ENCODE data around the gene ZNF366. TPM values are rescaled to one million over a fixed set of nuclear protein-coding genes. Genes with fewer than 3 reads are reported as not detected.

The ZNF366 gene
- total RNA-seq, 2 experiments from 2014 or later, result not detected

- Mint-ChIP-seq H3K27ac (no peak overlapping the region), H3K4me3 (no peak overlapping the region), H3K36me3 (ENCODE audit: low read depth) (no peaks in the 10 kb centered on the region), H3K4me1 (no peaks in the 10 kb centered on the region), H3K9me3 (no peaks in the 10 kb centered on the region), H3K27me3 (peaks cover 11% of the 10 kb centered on the region)
- POLR2A ChIA-PET, result no interaction called here
- no peak for DNase-seq
- CTCF ChIA-PET, result no interaction called here
These were observed 9.4 kb downstream of the ZNF366 start for GRCh38 chr5:72497823-72498222.

DNA sequence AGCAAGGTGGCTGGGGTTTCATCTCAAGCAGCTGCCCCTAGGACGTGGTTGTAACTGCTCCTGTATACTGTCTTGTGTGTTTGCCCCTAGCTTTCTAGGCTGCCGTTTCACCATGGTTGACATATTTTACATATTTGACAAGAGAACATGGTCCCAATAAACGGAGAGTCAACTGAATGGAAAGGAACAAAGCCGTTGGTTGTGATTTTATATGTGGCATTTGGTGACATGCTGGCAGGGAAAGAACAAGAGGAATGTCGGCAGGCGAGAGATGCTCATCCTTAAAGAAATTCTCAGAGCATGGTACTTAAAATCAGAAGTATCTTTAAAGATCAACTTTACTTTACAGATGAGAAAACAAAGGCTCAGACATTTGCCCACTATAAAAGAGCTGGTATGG is 11.8 kb downstream of the ZNF366 start:
- POLR2A ChIA-PET, result no interaction called here
- no peaks in the 10 kb centered on the region for H3K9me3 Mint-ChIP-seq
- H3K27me3 Mint-ChIP-seq, result peaks cover 11% of the 10 kb centered on the region

GRCh38 chr5:72494623-72495124 is 12.5 kb downstream of the ZNF366 start:
- peaks cover 16% of the 10 kb centered on the region for H3K27me3 Mint-ChIP-seq
- H3K9me3 Mint-ChIP-seq, result no peaks in the 10 kb centered on the region
- CTCF ChIA-PET, result no interaction called here
- no peak overlapping the region for H3K27ac Mint-ChIP-seq
- no peak overlapping the region for H3K4me3 Mint-ChIP-seq
- H3K4me1 Mint-ChIP-seq, result no peaks in the 10 kb centered on the region
- DNase-seq, result no peak
- H3K36me3 Mint-ChIP-seq (ENCODE audit: low read depth), result no peaks in the 10 kb centered on the region
- POLR2A ChIA-PET, result no interaction called here

More for the DNA sequence above, 11.8 kb downstream of the ZNF366 start:
- CTCF ChIA-PET, result no interaction called here
- no peak overlapping the region for H3K4me3 Mint-ChIP-seq
- DNase-seq, result no peak
- H3K27ac Mint-ChIP-seq, result no peak overlapping the region
- H3K4me1 Mint-ChIP-seq, result no peaks in the 10 kb centered on the region
- H3K36me3 Mint-ChIP-seq (ENCODE audit: low read depth), result no peaks in the 10 kb centered on the region

- no peak overlapping the region for H3K27ac Mint-ChIP-seq
- H3K4me3 Mint-ChIP-seq, result no peak overlapping the region
- ChIA-PET CTCF (no interaction called here), POLR2A (no interaction called here)
- H3K4me1 Mint-ChIP-seq, result no peaks in the 10 kb centered on the region
- peaks cover 11% of the 10 kb centered on the region for H3K27me3 Mint-ChIP-seq
- no peaks in the 10 kb centered on the region for H3K36me3 Mint-ChIP-seq (ENCODE audit: low read depth)
- no peaks in the 10 kb centered on the region for H3K9me3 Mint-ChIP-seq
- DNase-seq, result no peak
These were observed 17.7 kb downstream of the ZNF366 start for GRCh38 chr5:72489536-72489935.

GRCh38 chr5:72488756-72489155 is 18.5 kb downstream of the ZNF366 start:
- DNase-seq, result no peak
- no peaks in the 10 kb centered on the region for H3K4me1 Mint-ChIP-seq
- peaks cover 11% of the 10 kb centered on the region for H3K27me3 Mint-ChIP-seq
- no peak overlapping the region for H3K27ac Mint-ChIP-seq
- H3K4me3 Mint-ChIP-seq, result no peak overlapping the region
- ChIA-PET POLR2A (no interaction called here), CTCF (no interaction called here)
- H3K9me3 Mint-ChIP-seq, result no peaks in the 10 kb centered on the region
- no peaks in the 10 kb centered on the region for H3K36me3 Mint-ChIP-seq (ENCODE audit: low read depth)

GRCh38 chr5:72487177-72487576 is 20.0 kb downstream of the ZNF366 start:
- Mint-ChIP-seq H3K9me3 (no peaks in the 10 kb centered on the region), H3K27me3 (peaks cover 8% of the 10 kb centered on the region), H3K36me3 (ENCODE audit: low read depth) (no peaks in the 10 kb centered on the region), H3K4me3 (no peak overlapping the region), H3K4me1 (no peaks in the 10 kb centered on the region), H3K27ac (no peak overlapping the region)
- ChIA-PET POLR2A (no interaction called here), CTCF (no interaction called here)
- no peak for DNase-seq

- ChIA-PET POLR2A (no interaction called here), CTCF (no interaction called here)
- DNase-seq, result no peak
- no peaks in the 10 kb centered on the region for H3K9me3 Mint-ChIP-seq
- no peak overlapping the region for H3K27ac Mint-ChIP-seq
- no peak overlapping the region for H3K4me3 Mint-ChIP-seq
- H3K27me3 Mint-ChIP-seq, result peaks cover 8% of the 10 kb centered on the region
- no peaks in the 10 kb centered on the region for H3K36me3 Mint-ChIP-seq (ENCODE audit: low read depth)
- H3K4me1 Mint-ChIP-seq, result no peaks in the 10 kb centered on the region
These were observed 20.8 kb downstream of the ZNF366 start for GRCh38 chr5:72486371-72486770.

GRCh38 chr5:72485430-72485974 is 21.7 kb downstream of the ZNF366 start:
- no peaks in the 10 kb centered on the region for H3K9me3 Mint-ChIP-seq
- DNase-seq, result no peak
- no peaks in the 10 kb centered on the region for H3K4me1 Mint-ChIP-seq
- H3K27ac Mint-ChIP-seq, result no peak overlapping the region
- peaks cover 8% of the 10 kb centered on the region for H3K27me3 Mint-ChIP-seq
- CTCF ChIA-PET, result no interaction called here
- H3K4me3 Mint-ChIP-seq, result no peak overlapping the region
- no peaks in the 10 kb centered on the region for H3K36me3 Mint-ChIP-seq (ENCODE audit: low read depth)
- POLR2A ChIA-PET, result no interaction called here

DNA sequence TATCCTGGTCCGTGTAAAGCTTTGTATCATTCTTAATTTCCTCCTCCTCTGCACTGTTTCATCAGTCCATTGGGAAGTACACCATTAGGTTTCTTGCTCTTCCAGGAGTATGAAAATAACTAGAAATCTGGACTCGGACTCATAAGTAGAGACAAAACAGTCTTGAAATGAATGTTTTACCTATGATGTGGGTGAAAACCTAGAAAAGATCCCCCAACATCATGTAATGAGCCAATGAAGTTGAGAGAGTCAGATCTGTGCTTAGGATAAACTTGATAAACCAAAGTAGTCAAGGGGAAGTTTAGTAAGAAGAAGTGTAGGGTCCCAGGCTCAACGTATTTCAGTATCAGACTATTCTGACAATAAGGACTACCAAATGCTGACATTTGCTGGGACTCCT is 25.2 kb downstream of the ZNF366 start:
- ChIA-PET POLR2A (no interaction called here), CTCF (no interaction called here)
- no peaks in the 10 kb centered on the region for H3K9me3 Mint-ChIP-seq
- no peak overlapping the region for H3K4me3 Mint-ChIP-seq
- peaks cover 7% of the 10 kb centered on the region for H3K27me3 Mint-ChIP-seq
- H3K27ac Mint-ChIP-seq, result no peak overlapping the region
- no peaks in the 10 kb centered on the region for H3K36me3 Mint-ChIP-seq (ENCODE audit: low read depth)
- no peaks in the 10 kb centered on the region for H3K4me1 Mint-ChIP-seq
- DNase-seq, result no peak

- H3K4me1 Mint-ChIP-seq, result no peaks in the 10 kb centered on the region
These were observed 26.4 kb downstream of the ZNF366 start for GRCh38 chr5:72480841-72481240.

GRCh38 chr5:72479921-72480320 is 27.3 kb downstream of the ZNF366 start:
- no peak overlapping the region for H3K27ac Mint-ChIP-seq
- POLR2A ChIA-PET, result no interaction called here
- DNase-seq, result no peak
- H3K27me3 Mint-ChIP-seq, result peaks cover 17% of the 10 kb centered on the region
- no peaks in the 10 kb centered on the region for H3K4me1 Mint-ChIP-seq
- no peaks in the 10 kb centered on the region for H3K9me3 Mint-ChIP-seq
- H3K4me3 Mint-ChIP-seq, result no peak overlapping the region
- no peaks in the 10 kb centered on the region for H3K36me3 Mint-ChIP-seq (ENCODE audit: low read depth)
- CTCF ChIA-PET, result no interaction called here

More at GRCh38 chr5:72480841-72481240, 26.4 kb downstream of the ZNF366 start:
- CTCF ChIA-PET, result no interaction called here
- Mint-ChIP-seq H3K27ac (no peak overlapping the region), H3K27me3 (peaks cover 13% of the 10 kb centered on the region), H3K4me3 (no peak overlapping the region), H3K36me3 (ENCODE audit: low read depth) (no peaks in the 10 kb centered on the region), H3K9me3 (no peaks in the 10 kb centered on the region)
- no peak for DNase-seq
- POLR2A ChIA-PET, result no interaction called here

DNA sequence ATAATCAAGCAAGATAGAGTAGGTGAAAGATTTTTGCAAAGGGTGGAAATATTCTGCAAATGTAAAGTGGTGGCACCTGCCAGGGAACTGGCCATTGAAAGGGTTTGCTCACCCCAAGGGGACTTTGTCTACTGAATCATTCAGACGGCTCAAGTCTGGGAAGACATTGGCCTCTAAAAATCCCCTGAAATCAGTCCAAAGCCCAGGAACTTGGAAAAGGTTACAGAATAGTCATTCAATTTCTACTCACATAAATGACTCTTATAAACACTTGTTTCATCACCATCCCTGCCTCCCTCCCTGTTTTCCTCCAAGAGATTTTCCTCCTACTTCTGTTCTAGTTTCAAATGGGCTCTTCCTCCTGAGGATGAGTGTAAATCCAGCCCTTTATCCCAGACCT is 28.5 kb downstream of the ZNF366 start:
- POLR2A ChIA-PET, result no interaction called here
- peaks cover 22% of the 10 kb centered on the region for H3K27me3 Mint-ChIP-seq

GRCh38 chr5:72478276-72478675 is 28.9 kb downstream of the ZNF366 start:
- H3K4me1 Mint-ChIP-seq, result no peaks in the 10 kb centered on the region
- peaks cover 24% of the 10 kb centered on the region for H3K27me3 Mint-ChIP-seq

More for the DNA sequence above, 28.5 kb downstream of the ZNF366 start:
- no peak for DNase-seq
- no peaks in the 10 kb centered on the region for H3K36me3 Mint-ChIP-seq (ENCODE audit: low read depth)
- H3K9me3 Mint-ChIP-seq, result no peaks in the 10 kb centered on the region
- H3K27ac Mint-ChIP-seq, result no peak overlapping the region
- H3K4me3 Mint-ChIP-seq, result no peak overlapping the region
- CTCF ChIA-PET, result no interaction called here
- no peaks in the 10 kb centered on the region for H3K4me1 Mint-ChIP-seq

GRCh38 chr5:72477644-72478043 is 29.6 kb downstream of the ZNF366 start:
- Mint-ChIP-seq H3K9me3 (no peaks in the 10 kb centered on the region), H3K4me1 (no peaks in the 10 kb centered on the region), H3K27ac (no peak overlapping the region), H3K36me3 (ENCODE audit: low read depth) (no peaks in the 10 kb centered on the region), H3K27me3 (peaks cover 29% of the 10 kb centered on the region), H3K4me3 (no peak overlapping the region)
- DNase-seq, result no peak
- ChIA-PET POLR2A (no interaction called here), CTCF (no interaction called here)

More at GRCh38 chr5:72478276-72478675, 28.9 kb downstream of the ZNF366 start:
- Mint-ChIP-seq H3K36me3 (ENCODE audit: low read depth) (no peaks in the 10 kb centered on the region), H3K4me3 (no peak overlapping the region), H3K27ac (no peak overlapping the region), H3K9me3 (no peaks in the 10 kb centered on the region)
- ChIA-PET CTCF (no interaction called here), POLR2A (no interaction called here)
- no peak for DNase-seq

Measured in activated CD4-positive, alpha-beta memory T cell treated with anti-CD3 and anti-CD28 coated beads, Interleukin-2, amount 10 ng/mL, durations not matched to agents 7 days and 5 days (primary cell).